Activated B cell treated with CpG ODN at 0.5 μM for 24 hours (primary cell): ENCODE measurements around the gene RGS7. TPM values are rescaled to one million over a fixed set of nuclear protein-coding genes. Genes with fewer than 3 reads are reported as not detected.

Experiments used
- ATAC-seq: fragments of 200-7000 bp; cut with Tn5 transposase; one replicate; pipeline ENCODE4 v1.10.0; 2021; ENCODE audit warnings: low read depth, mild to moderate bottlenecking, moderate library complexity
- CTCF ChIA-PET: fragments of 350-600 bp; sonication (Branson Sonifier 250); formaldehyde crosslinking; loops from one replicate; lab custom pipeline; 2021; ENCODE audit warnings: antibody characterized with exemption; lab: Charles Lee
- POLR2A ChIA-PET: fragments of 350-600 bp; sonication (Branson Sonifier 250); formaldehyde crosslinking; loops from one replicate; lab custom pipeline; 2021; ENCODE audit warnings: antibody characterized with exemption; lab: Charles Lee
- DNase-seq: peaks from one replicate; pipeline ENCODE4 v3.0.0; 2022
- H3K27ac Mint-ChIP-seq: one replicate; pipeline ENCODE4 v1.8.0; 2020; ENCODE audit warnings: mixed read lengths
- H3K27me3 Mint-ChIP-seq: one replicate; pipeline ENCODE4 v1.8.0; 2021; ENCODE audit warnings: mixed read lengths
- H3K36me3 Mint-ChIP-seq: one replicate; pipeline ENCODE4 v1.8.0; 2021; ENCODE audit warnings: low read depth, mixed read lengths
- H3K4me1 Mint-ChIP-seq: one replicate; pipeline ENCODE4 v1.8.0; 2021; ENCODE audit warnings: mixed read lengths
- H3K4me3 Mint-ChIP-seq: one replicate; pipeline ENCODE4 v1.8.0; 2020; ENCODE audit warnings: mild to moderate bottlenecking, mixed read lengths
- H3K9me3 Mint-ChIP-seq: one replicate; pipeline ENCODE4 v1.8.0; 2020; ENCODE audit warnings: mixed read lengths
- intact Hi-C: fragments of 100-400 bp; cut with micrococcal nuclease; formaldehyde crosslinking; loops from one replicate; pipeline ENCODE4 v1.15.1; 2024
- total RNA-seq: library from RNA; stranded (reverse); gene quantifications from 2 replicates; pipeline ENCODE4 v1.2.3, GENCODE V29; 2022
- TF ChIP-seq, protein P1 (sequence below): fragments of 200-600 bp; IDR thresholded peaks from one replicate; pipeline ENCODE4 v1.8.0; 2022; ENCODE audit warnings: antibody characterized with exemption, mild to moderate bottlenecking

The RGS7 gene
- total RNA-seq, 1 donor from 2014 or later: 0.49 TPM

- Mint-ChIP-seq H3K27me3 (no peaks in the 10 kb centered on the region), H3K4me1 (no peaks in the 10 kb centered on the region), H3K9me3 (no peaks in the 10 kb centered on the region), H3K27ac (no peak overlapping the region), H3K4me3 (no peak overlapping the region), H3K36me3 (no peaks in the 10 kb centered on the region)
- DNase-seq: no peak
- ATAC-seq: no peak
- intact Hi-C loops: no loop called here
- TF ChIP-seq, protein P1, sequence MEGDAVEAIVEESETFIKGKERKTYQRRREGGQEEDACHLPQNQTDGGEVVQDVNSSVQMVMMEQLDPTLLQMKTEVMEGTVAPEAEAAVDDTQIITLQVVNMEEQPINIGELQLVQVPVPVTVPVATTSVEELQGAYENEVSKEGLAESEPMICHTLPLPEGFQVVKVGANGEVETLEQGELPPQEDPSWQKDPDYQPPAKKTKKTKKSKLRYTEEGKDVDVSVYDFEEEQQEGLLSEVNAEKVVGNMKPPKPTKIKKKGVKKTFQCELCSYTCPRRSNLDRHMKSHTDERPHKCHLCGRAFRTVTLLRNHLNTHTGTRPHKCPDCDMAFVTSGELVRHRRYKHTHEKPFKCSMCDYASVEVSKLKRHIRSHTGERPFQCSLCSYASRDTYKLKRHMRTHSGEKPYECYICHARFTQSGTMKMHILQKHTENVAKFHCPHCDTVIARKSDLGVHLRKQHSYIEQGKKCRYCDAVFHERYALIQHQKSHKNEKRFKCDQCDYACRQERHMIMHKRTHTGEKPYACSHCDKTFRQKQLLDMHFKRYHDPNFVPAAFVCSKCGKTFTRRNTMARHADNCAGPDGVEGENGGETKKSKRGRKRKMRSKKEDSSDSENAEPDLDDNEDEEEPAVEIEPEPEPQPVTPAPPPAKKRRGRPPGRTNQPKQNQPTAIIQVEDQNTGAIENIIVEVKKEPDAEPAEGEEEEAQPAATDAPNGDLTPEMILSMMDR: no peak
- CTCF ChIA-PET: no interaction called here
- POLR2A ChIA-PET: no interaction called here
Observed at GRCh38 chr1:240968864-240969263, 388.1 kb downstream of the RGS7 start.

- CTCF ChIA-PET: interaction anchor here (0.6 to 1.1 kb wide), 2 partner anchors 13 to 519 kb away, joined by 3 read pairs; no protein-coding TSS in a partner anchor
Observed at GRCh38 chr1:240967070-240967724, 389.8 kb downstream of the RGS7 start.

DNA sequence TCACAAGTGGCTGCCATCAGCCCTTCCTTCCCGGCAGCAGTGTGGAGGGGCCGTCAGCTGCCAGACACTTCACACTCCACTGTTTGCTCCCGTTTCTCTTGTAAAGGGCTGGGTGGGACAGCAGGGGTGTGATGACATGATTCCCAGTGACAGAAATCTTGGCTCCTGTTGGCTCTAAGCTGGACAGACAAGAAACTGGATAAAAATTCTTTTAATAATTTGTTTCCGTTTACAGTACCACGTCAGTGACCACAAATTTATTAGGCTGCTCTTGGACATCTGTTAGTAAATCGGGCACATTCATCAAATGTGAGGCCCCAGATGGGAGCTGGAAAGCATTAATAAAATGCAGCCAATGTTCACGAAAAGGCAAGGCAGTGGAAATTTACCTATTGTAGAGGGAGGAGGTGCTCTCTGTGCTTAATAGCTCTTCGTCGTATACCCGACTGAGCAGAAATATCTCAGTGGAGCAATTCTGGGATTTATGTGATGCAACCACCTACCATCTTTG, 391.4 kb downstream of the RGS7 start:
- Mint-ChIP-seq H3K4me1 (no peaks in the 10 kb centered on the region), H3K9me3 (no peaks in the 10 kb centered on the region), H3K4me3 (no peak overlapping the region), H3K27me3 (no peaks in the 10 kb centered on the region), H3K36me3 (no peaks in the 10 kb centered on the region), H3K27ac (no peak overlapping the region)
- ChIA-PET CTCF (no interaction called here), POLR2A (no interaction called here)
- TF ChIP-seq, protein P1: no peak
- intact Hi-C loops: no loop called here
- DNase-seq: no peak
- ATAC-seq: no peak

More at GRCh38 chr1:240967070-240967724, 389.8 kb downstream of the RGS7 start:
- H3K4me3 Mint-ChIP-seq: no peak overlapping the region
- intact Hi-C loops: no loop called here
- H3K4me1 Mint-ChIP-seq: no peaks in the 10 kb centered on the region
- H3K36me3 Mint-ChIP-seq: no peaks in the 10 kb centered on the region
- TF ChIP-seq, protein P1: no peak
- no peaks in the 10 kb centered on the region for H3K9me3 Mint-ChIP-seq
- no peak for ATAC-seq
- DNase-seq: no peak
- H3K27ac Mint-ChIP-seq: no peak overlapping the region
- POLR2A ChIA-PET: no interaction called here
- H3K27me3 Mint-ChIP-seq: no peaks in the 10 kb centered on the region

DNA sequence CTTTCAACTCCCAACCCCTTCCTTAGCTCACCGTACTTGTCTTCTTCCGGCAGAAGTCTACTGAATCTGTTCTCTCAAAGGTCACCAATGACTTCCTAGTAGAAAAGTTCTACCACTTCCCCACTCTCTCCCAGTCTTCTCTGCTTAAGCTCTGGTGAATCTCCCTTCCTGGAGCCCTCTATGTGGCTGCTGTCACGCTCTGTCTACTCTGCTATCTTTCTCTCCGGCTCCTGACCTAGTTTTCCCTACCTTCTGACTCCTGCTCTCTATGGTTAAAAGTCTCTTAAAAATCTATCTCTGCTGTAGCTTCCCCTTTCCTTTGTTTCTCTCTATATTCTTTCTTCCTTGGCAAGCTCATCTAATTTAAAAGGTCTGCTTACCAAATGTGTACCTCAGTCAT, 394.9 kb downstream of the RGS7 start:
- Mint-ChIP-seq H3K27me3 (no peaks in the 10 kb centered on the region), H3K36me3 (no peaks in the 10 kb centered on the region), H3K9me3 (no peaks in the 10 kb centered on the region), H3K4me3 (no peak overlapping the region), H3K4me1 (no peaks in the 10 kb centered on the region), H3K27ac (no peak overlapping the region)
- ATAC-seq: no peak
- ChIA-PET CTCF (no interaction called here), POLR2A (no interaction called here)
- no peak for DNase-seq
- TF ChIP-seq, protein P1: no peak
- intact Hi-C loops: no loop called here

- H3K9me3 Mint-ChIP-seq: peaks cover 2% of the 10 kb centered on the region
- TF ChIP-seq, protein P1: no peak
- no peak for DNase-seq
- CTCF ChIA-PET: no interaction called here
- POLR2A ChIA-PET: no interaction called here
- no peaks in the 10 kb centered on the region for H3K27me3 Mint-ChIP-seq
- no peaks in the 10 kb centered on the region for H3K36me3 Mint-ChIP-seq
- intact Hi-C loops: no loop called here
- H3K4me3 Mint-ChIP-seq: no peak overlapping the region
- H3K27ac Mint-ChIP-seq: no peak overlapping the region
- H3K4me1 Mint-ChIP-seq: no peaks in the 10 kb centered on the region
- no peak for ATAC-seq
Observed at GRCh38 chr1:240956424-240956823, 400.6 kb downstream of the RGS7 start.
